Fibroblast of the aortic adventitia (primary cell): ENCODE data around the gene RBCK1. TPM values are rescaled to one million over a fixed set of nuclear protein-coding genes. Genes with fewer than 3 reads are reported as not detected.
A peak's percentile ranks its signal among the peaks of the same experiment; 100 is the strongest.

Experiments
- DNase-seq: peaks from one replicate; pipeline ENCODE4 v3.0.0-alpha.2; 2010; ENCODE audit warnings: low read depth
- H3K4me3 ChIP-seq: 2 replicates; pipeline ENCODE4 v1.5.1; 2011; ENCODE audit warnings: low read depth, mild to moderate bottlenecking, control low read depth, low read length, moderate library complexity
- CTCF ChIP-seq: IDR thresholded peaks from 2 replicates; pipeline ENCODE4 v1.5.1; 2011; ENCODE audit warnings: mild to moderate bottlenecking, low read length, control low read depth, inconsistent platforms; ENCODE audit not compliant: insufficient read depth
- total RNA-seq: library from RNA; depleted of rRNA; stranded (reverse); fragments of >200 nt; gene quantifications from 2 replicates; pipeline ENCODE4 v1.2.3, GENCODE V29; 2012; ENCODE audit warnings: low replicate concordance

The RBCK1 gene
- total RNA-seq, 1 donor, result 60.7 TPM

DNA sequence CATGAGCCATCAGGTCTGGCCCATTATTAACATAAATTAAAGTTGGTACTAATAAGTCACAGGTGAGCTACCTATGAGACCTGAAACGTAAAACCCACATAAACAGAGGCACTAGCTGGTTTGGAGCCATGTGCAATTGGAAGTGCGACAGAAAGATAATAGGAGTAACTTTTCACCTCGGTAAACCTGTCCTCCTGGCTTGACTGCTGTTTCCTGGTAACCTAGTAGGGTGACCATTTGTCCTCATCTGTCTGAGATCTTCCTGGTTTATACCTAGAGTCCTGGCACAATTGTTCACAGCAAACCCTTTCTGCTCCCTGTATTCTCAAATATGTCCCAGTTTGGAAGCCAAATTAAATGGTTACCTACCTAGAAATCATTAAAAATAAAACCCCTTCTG, 46.9 kb downstream of the RBCK1 start:
- H3K4me3 ChIP-seq, result no peak overlapping the region
- no peak for DNase-seq
- no peak for TF ChIP-seq CTCF

GRCh38 chr20:458776-459175, 50.7 kb downstream of the RBCK1 start:
- no peak for DNase-seq
- no peak overlapping the region for H3K4me3 ChIP-seq
- TF ChIP-seq CTCF, result peak; percentile 4

- no peak for DNase-seq
- TF ChIP-seq CTCF, result no peak
- H3K4me3 ChIP-seq, result peak overlapping the region; percentile 83
Measured at GRCh38 chr20:460180-460579, 52.1 kb downstream of the RBCK1 start.

DNA sequence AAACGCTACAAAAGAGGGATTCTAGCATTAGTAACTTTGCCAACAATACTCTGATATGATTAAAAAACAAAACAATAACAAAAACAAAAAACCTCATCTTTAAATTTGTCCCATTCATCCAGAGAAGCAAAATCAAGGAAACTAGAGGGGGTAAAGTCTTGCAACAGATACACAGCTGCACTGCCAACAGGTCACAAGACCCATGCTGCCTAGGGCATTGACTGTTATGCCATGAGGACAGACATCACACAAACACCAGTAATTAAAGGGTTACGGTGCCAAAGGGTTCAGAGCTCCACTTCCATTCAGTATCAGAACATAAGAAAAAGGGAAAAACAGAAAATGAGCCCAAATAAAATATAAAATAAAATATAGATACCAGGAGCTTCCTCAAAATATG, 52.6 kb downstream of the RBCK1 start:
- H3K4me3 ChIP-seq, result peak overlapping the region; percentile 83
- DNase-seq, result peak; percentile 45
- no peak for TF ChIP-seq CTCF

- TF ChIP-seq CTCF, result no peak
- peak overlapping the region; percentile 83 for H3K4me3 ChIP-seq
- DNase-seq, result peak; percentile 35
Measured at GRCh38 chr20:461254-462198, 53.4 kb downstream of the RBCK1 start.

- DNase-seq, result peak; percentile 84
- H3K4me3 ChIP-seq, result peak within 1 kb of the TSS; percentile 83
- peak; percentile 27 for TF ChIP-seq CTCF
Measured at GRCh38 chr20:462199-462991, 54.3 kb downstream of the RBCK1 start, which contains the start of gene TBC1D20. Gene TBC1D20, minus strand, starts transcription at chr20:462533. Its CDS starts 128 bp downstream, at chr20:462405.
